ENCODE results near the gene LTBP2.

GRCh38 chr14:74580275-74580672 is 31.8 kb downstream of the LTBP2 start:
- TF ChIP-seq POLR2A (IDR thresholded peaks at IDR 0.05), result no peak
- TF ChIP-seq, protein P1, sequence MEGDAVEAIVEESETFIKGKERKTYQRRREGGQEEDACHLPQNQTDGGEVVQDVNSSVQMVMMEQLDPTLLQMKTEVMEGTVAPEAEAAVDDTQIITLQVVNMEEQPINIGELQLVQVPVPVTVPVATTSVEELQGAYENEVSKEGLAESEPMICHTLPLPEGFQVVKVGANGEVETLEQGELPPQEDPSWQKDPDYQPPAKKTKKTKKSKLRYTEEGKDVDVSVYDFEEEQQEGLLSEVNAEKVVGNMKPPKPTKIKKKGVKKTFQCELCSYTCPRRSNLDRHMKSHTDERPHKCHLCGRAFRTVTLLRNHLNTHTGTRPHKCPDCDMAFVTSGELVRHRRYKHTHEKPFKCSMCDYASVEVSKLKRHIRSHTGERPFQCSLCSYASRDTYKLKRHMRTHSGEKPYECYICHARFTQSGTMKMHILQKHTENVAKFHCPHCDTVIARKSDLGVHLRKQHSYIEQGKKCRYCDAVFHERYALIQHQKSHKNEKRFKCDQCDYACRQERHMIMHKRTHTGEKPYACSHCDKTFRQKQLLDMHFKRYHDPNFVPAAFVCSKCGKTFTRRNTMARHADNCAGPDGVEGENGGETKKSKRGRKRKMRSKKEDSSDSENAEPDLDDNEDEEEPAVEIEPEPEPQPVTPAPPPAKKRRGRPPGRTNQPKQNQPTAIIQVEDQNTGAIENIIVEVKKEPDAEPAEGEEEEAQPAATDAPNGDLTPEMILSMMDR (IDR thresholded peaks at IDR 0.05 in 4 of 5, conservative IDR thresholded peaks at IDR 0.05 in 1 of 5), result no peak
